ENCODE measurements around the gene SLC6A6.

The SLC6A6 gene

DNA sequence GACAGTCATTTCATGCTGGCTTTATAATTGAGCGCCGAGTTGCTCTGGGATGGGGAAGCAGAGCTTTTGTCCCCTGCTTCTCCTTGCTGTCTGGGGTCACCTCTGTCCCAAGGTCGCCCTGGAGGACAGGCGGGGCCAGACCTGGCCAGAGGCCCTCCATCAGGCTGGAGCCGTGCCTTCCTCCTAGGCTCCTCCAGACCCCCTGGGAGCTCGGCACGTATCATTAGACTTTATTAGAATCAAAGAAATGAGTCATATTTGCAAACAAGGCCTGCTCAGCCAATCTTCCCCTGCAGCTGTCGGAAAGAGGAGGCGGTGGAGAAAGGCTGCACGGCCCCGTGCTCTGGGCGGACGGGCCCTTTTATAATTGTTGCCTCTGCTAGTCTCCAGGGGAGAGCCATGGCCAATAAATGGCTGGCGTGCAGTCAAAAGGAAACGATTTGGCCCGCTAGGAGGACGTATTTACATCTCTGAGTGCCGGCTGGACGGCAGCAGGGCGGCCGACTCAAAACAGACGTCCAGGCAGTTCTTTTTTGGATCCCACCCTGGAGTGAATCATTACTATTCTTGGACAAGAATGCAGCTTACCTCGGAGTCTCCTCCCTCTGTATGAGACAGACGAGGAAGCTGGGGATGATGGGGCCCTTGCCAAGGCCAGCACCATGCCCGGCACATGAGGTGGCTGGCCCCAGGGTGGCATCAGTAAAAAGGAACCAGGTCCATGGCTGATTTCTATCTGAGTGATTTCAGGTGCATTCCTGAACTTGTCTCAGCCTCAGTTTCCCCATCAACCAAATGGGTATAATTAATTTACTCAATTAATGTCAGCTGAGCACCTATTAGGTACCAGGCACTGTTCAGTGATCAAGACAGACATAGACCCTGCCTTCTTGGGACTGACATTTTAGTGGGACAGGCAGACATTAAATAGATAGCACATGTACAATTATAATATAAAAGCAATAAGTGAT is 50.6 kb downstream of the SLC6A6 start:
- no peak for DNase-seq (ENCODE audit: low read depth in 2 of 2)

DNA sequence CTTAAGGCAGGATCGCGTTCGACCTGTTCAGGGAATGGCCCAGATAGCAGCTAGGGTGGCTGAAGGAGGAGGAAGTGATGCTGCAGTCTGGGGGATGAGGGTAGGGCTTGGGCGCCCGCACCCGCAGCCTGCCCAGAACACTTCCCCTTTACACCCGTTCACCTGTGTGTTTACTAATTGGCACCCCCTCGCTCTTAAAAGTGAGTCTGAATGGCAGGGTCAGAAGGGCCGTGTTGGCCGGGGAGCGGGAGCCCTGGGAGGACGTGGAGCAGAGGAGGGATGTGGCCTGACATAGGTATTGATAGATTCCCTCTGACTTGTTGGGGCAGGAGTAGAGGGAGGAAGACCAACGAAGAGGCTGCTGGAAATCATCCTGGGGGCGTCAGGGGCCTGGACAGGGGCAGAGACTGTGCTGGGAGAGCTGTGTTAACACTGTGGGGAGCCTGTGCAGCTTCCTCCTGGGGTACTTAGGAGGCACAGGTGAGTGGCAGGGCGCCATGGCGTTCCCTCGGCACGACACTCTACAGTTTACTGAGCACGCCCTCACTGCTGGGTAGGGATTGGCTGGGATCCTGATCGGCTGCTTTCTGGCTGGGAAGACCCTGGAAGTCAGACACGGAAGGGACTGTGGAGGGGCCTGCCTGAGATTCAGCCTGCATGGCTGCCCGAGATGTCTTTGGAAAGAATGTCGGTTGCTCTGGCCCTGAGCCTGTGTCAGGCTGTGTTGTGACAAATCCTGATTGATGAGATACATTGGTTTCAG is 51.7 kb downstream of the SLC6A6 start:
- no peak for DNase-seq (ENCODE audit: low read depth in 2 of 2)

DNA sequence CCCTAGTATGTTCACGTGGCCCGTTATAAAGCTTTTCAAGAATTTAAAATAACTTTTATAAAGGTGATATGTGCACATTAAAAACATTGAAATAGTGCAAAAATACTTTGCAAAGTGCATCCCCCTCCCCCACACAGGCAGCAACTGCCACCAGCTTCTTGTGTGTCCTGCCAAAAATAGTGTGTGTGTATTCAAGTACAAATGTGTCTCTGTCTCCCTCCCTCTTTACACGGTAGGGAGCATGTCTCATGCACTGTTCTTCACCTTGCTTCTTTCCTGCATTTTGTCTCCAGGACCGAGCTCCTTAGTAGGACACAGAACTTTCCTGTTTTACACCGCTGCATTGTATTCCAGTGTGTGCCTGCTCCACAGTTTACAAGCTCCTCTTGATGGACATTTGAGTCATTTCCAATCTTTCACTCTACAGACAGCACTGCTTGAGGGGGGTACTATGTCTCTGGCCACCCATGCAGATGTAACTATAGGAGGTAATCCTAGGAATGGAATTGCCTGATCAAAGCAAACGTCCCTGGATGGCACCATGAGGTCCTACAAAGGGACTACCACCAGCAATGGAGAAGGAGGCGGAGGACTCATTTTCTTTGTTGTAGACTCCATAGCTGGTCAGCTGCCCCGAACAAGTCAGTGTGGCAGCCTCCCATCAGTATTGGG is 52.4 kb downstream of the SLC6A6 start:
- no peak for DNase-seq (ENCODE audit: low read depth in 2 of 2)

DNA sequence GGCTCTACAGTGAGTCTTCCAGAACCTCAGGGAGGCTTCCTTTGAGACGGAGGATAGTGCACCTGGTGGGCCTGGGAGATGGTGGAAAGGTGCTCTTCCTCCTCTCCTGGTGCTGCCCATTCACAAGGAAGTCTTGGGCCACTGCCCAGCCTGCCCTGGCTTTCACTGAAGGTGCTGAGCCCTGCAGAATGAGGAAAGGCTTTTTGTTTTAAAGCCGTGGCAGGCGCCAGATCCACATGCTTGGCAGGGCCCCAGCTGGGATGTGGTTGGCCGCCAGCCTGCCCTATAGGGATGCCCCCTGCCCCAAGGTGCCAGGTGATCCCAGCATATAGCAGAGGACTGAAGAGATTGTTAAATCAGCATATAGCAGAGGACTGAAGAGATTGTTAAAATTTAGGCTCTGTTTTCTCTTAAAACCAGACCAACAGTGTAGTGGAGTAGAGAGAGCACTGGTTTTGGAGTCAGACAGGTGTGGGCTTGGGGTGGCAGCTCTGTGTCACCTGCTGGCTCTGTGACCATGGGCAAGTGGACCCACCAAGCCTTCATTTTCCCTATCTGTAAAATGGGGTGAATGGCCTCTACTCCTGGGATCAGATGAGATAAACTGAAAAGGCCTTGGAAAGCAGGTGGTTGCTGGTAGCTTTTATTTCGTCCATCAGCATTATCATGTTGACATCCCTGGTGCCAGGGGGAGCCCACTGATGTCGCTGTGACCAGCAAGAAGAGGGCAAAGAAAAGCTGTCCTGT is 53.3 kb downstream of the SLC6A6 start:
- no peak for DNase-seq (ENCODE audit: low read depth in 2 of 2)

DNA sequence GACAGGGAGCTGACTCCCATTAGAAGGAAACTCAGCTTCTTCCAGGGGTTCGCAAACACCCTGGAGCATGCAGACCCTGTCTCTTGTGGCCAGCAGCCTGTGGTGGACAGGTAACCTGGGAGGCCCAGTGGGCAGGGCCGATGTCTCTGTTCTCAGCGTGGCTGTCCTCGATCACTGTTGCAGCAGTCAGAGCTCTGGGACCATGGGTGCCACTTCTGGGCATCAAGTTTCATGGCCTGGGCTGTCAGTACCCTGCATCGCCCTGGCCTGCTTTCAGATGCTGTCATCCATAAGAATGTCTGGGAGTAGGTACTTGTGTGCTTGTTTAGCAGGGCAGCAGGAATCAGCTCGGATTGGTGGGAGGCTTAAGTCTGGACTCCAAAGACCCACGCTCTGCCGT is 54.4 kb downstream of the SLC6A6 start:
- DNase-seq (ENCODE audit: low read depth in 2 of 2), result no peak

DNA sequence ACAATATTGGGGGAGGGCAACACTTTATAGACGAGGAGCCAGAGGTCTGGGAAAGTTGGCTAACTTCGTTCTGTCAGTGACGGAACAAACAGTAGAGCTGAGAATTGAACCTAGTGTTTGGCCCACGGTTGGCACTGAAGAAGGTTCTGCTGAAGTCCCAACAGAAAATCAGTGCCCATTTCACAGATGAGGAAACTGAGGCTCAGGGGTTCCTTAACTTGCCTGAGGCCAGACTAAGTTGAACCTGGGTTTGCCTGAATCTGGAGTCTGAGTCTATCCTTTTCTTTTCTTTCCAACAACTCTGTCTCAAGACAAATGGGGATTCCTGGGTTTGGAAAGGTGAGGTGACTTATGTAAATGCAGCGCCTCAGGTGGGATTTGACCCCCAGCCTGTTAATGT is 55.1 kb downstream of the SLC6A6 start:
- no peak for DNase-seq (ENCODE audit: low read depth in 2 of 2)

DNA sequence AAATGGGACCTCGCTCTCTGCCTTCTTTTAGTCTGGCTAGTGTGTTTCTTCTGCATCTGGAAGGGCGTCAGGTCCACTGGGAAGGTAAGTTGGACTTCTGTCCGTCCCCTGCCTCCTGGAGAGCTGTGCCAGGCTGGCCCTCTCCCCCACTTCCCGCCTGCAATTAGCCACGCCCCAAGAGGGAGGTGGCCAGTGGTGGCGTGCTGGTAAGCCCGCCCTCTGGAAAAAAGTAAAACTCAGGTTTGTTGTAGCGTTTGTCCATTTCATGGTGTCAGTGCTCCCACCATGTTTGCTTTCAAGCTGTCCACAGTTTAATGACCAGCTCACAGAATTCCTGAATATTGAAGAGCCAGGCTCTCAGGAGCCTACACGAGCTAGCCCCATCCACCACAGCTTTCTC is 55.6 kb downstream of the SLC6A6 start:
- DNase-seq (ENCODE audit: low read depth in 2 of 2), result no peak

DNA sequence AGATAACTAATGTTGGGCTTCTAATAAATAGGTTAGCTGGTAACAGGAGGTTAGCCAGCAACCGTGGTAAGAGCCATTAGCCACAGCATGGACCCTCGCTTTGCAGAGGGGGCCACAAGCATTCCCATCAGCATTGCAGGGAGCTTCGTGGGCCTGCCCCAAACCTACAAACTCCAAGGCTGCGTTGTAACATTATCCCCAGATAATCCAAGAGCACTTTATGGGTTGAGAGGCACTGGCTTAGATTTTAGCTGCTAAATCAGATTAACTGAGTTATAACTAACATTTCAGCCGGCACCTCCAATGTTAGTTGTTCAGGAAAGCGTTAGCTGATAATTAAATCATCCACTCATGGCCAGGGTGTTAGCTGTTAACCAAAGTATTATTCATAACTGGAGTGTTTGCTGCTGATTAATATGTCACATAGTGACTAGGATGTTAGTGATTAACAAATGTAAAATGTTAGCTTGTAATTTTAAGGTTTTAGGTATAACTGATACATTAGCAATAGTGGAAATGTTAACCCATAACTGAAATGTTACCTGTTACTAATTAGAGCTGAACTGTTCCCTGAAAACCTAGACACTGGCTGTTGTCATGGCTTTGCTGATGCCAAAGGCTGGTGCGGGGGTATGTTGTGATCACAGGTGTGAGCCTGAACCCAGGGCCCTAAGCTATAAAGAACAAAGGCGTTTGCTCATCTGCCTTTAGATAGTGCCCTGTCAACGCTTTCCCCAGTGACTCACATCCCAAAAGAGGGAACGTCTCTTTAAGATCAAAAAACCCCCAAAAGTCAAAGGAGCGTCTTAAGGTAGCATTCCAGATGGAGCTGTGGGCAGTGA is 56.2 kb downstream of the SLC6A6 start:
- DNase-seq (ENCODE audit: low read depth in 2 of 2), result no peak

DNA sequence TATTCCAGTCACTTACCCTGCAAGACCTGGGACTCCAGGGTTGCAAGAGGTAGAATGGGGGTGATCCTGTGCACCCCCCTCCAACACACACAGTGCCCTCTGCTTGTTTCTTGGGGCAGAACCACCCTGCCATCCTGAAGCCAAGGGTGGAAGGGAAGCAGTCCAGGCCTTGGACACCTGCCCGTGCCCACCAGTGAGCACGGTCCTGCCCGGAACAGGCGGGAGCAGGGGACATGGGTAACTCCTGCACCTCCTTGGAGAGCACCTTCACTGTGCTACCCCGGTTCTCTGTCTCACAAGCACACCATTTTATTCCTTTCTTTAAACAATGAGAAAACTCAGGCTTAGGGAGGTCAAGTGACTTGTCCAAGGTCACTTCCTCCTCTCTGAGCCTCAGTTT is 57.0 kb downstream of the SLC6A6 start:
- DNase-seq (ENCODE audit: low read depth in 2 of 2), result no peak

DNA sequence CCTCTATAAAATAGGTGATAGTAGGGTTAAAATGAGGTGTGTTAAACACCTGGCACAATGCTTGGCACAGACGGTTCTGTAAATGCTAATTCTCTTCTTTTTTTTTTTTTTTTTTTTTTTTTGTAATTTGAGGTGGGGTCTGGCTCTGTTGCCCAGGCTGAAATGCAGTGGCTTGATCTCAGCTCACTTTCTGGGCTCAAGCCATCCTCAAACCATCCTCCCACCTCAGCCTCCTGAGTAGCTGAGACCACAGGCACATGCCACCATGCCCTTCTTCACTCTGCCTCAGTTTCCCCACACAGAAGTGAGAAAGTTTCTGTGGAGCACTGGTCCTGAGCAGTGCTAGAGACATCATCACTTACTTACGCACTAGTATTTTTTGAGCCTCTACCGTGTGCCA is 57.4 kb downstream of the SLC6A6 start:
- no peak for DNase-seq (ENCODE audit: low read depth in 2 of 2)

DNA sequence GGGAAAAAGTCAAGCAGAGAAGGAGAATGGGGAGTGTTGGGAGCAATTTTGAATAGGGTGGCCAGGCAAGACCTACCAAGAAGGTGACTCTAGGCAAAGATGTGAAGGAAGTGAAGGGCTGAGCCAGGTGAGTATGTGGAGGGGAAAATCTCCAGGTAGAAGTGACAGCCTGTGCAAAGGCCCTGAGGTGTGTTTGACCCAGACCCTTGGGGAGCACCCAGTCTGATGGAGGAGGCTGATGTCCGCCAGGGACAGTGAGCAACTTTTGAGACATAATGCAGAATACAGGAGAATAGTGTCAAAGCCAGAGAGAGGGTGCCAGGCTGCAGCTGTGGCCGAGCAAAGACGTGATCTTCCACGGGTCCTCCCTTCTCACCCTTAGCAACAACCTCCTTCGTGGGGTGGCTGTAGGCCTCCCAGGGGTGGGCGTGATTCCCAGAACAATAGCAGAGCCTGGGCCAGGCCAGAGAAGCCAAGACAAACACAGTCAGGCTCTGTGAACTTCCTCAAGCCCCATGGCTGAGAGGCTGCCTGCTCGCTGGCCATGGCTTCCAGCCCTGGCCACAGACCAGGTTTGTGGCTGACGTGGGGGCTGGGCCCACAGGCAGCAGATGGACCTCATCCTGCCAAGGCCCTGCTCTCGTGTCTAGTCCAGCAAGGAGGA is 58.1 kb downstream of the SLC6A6 start:
- DNase-seq (ENCODE audit: low read depth in 2 of 2), result no peak

DNA sequence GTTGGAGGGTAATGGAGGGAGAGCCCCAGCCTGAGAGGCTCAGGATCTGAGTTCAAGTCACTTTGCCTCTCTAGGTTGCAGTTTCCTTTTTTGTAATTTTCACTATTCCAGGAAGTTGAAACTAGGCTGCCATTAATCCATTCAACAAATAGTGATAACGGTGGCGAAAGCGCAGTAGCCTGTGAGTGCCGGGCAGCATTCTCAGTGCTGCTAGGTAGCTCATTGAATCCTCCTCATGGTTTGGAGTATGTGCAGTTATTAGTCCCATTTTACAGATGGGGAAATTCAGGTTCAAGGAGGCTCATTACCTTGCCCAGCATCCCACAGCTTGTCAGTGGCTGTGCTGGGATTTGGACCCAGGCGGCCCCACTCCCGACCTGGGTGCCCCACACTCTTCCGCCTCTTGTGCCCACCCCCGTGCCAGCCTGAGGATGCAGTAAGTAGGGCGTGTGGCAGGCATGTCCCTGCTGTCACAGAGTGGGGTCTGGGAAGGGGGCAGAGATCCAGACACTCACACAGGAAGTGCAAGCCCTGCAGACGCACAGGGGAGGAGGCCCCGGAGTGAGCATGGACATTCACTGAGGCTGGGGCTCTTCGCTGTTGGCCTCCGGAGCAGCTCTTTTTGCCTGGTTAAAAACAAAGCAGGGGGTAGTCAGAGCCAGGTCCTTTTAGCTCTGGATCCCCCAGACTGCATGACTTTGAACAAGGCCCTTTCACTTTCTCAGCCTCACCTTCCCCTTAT is 58.8 kb downstream of the SLC6A6 start:
- no peak for DNase-seq (ENCODE audit: low read depth in 2 of 2)

DNA sequence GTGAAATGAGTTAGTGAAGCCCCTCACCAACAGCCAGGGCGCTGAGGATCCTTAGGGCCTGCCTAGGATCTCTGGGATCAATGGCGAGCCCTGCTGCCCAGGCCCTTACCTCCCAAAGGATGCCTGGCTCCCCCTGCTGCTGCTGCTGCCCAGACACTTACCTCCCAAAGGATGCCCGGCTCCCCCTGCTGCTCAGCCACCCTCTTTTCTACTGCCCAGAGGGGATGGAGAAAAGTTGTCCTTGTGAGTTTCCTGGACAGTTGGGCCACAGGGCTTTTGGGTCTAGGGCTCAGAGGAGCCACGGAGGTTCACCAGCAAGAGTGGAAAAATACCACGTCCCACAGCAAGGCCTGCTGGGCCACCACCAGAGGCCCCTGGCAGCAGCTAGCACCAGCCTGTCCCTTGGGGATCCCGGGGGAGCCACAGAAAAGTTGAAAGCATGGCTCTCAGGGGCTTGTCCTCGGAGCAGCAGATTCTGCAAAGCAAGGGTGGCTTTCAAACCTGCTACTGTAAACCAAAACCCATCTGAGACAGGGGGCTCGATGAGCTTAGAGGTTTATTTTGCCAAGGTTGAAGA is 59.4 kb downstream of the SLC6A6 start:
- DNase-seq (ENCODE audit: low read depth in 2 of 2), result no peak

DNA sequence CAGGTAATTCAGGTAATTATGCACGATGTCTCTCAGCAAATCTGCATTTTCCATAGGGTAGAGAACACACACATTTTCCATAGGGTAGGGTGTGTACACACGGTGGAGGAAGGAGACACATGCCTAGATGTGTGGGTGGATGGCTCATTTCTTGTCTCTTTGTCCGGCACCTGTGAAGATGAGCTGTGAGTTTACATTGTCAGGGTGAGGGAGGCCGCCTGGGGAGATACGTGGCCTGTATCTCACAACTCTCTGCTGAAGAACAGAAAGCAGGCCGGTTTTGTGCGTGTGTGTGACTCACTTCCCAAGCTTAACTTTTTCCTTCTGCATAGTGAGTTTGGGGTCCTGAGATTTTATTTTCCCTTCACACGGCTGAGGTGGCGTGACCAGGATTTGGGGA is 60.3 kb downstream of the SLC6A6 start:
- DNase-seq (ENCODE audit: low read depth in 2 of 2), result no peak

DNA sequence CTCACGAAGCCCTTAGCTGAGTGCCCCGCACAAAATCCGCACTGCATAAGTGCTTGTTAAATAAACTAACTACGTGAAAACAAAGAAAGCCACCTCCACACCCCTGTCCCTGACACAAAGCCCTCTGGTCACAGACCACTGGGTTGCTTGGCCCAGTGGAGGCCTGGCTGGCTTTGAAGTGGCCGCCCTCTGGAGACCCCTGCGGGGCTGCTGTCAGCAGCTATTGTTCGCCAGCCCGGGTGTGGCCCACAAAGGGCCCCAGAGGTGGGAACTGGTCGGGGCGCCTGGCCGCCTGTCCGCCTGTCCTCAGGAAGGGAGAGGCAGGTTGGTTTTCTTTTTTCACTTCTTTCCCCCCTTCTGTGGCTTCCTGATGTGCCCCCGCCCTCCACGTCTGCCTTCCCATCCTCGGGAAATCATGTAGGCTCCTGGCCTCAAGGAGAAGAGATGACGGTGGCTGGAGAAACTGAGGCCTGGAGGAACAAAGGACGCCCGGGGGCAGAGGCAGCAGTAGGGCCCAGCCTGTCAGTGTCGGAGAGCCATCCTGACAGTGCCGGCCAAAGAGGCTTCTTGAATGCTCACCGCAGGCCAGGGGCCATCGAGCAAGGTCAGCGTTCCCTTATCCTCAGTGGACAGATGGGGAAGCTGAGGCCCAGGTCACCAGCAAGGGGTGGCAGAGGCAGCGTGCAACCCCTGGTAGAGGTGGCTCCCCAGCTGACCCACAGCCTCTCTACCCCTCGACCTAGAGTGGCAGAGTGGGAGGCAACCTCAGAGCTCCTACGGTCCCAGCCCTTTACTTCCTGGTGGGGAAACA is 61.1 kb downstream of the SLC6A6 start:
- no peak for DNase-seq (ENCODE audit: low read depth in 2 of 2)

DNA sequence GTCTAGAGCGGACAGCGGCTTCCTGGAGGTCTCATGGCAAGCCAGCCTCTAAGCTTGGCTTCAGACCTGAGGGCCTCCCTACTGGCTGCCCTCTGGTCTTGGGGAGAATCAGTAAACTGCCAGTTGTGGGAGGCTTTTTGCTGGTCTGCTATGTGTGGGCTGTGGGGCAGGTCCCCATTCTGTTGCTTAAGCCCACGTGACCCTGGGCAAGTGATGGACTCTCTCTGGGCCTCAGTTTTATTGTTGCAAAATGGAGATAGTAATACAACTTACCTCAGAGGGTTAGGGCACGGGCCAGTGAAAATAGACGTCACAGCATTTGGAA is 61.7 kb downstream of the SLC6A6 start:
- DNase-seq (ENCODE audit: low read depth in 2 of 2), result no peak

DNA sequence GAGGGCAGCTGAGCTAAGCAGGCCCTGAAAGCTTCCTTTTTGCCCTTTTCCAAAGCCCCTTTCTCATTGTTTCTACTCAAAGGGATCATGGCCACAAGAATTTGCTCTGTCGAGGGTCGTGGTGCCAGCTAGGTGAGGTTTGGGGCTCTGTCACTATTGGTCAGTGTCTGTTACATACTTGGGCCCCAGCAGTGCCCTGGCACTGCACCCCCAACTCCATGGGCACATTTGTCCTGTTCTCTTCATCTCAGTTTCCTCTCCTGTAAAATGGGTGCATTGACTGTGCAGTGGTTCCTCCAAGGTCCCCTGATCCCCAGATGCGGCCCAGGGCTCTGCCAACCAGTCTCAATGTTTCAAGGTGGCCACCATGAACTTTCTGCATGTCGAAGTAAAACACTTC is 62.1 kb downstream of the SLC6A6 start:
- no peak for DNase-seq (ENCODE audit: low read depth in 2 of 2)

DNA sequence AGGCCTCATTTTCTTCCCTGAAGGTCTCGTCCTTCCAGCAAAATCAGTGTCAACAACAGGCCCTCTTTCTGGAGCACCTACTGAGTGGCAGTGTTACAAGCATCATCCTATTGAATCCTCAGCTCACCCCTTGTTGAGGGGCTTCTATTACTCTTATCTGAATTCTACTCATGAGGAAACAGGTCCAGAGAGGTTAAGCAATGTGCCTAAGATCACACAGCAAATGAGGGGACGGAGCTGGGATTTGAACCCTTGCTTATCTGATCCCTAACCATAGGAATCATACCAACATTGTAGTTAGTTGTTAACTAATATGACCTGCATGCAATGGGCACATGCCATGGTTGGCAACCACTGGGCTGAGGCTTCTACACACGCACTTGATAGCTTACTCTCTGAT is 63.0 kb downstream of the SLC6A6 start:
- no peak for DNase-seq (ENCODE audit: low read depth in 2 of 2)
